Measurements from ENCODE around the gene DLEC1. TPM values are rescaled to one million over a fixed set of nuclear protein-coding genes. Genes with fewer than 3 reads are reported as not detected.

The DLEC1 gene
- total and polyA plus RNA-seq, 9 of the 15 experiments (the other 6 are each of a cell fraction or from before 2014, with no cell fraction given), result 0.07 to 0.08 TPM; not detected in 7

- TF ChIP-seq, protein P1, sequence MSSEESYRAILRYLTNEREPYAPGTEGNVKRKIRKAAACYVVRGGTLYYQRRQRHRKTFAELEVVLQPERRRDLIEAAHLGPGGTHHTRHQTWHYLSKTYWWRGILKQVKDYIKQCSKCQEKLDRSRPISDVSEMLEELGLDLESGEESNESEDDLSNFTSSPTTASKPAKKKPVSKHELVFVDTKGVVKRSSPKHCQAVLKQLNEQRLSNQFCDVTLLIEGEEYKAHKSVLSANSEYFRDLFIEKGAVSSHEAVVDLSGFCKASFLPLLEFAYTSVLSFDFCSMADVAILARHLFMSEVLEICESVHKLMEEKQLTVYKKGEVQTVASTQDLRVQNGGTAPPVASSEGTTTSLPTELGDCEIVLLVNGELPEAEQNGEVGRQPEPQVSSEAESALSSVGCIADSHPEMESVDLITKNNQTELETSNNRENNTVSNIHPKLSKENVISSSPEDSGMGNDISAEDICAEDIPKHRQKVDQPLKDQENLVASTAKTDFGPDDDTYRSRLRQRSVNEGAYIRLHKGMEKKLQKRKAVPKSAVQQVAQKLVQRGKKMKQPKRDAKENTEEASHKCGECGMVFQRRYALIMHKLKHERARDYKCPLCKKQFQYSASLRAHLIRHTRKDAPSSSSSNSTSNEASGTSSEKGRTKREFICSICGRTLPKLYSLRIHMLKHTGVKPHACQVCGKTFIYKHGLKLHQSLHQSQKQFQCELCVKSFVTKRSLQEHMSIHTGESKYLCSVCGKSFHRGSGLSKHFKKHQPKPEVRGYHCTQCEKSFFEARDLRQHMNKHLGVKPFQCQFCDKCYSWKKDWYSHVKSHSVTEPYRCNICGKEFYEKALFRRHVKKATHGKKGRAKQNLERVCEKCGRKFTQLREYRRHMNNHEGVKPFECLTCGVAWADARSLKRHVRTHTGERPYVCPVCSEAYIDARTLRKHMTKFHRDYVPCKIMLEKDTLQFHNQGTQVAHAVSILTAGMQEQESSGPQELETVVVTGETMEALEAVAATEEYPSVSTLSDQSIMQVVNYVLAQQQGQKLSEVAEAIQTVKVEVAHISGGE (CRISPR knock-in tag; IDR thresholded peaks at IDR 0.05), result peak in 2 of 3 experiments; percentile 87 to 97; a peak in 4 of 6 replicates
- TF ChIP-seq ZNF282 (CRISPR knock-in tag; IDR thresholded peaks at IDR 0.05) (0 out of 2 replicates have a peak, but pooled peaks have one; percentile 69), MAFK (IDR thresholded peaks at IDR 0.05; ENCODE audit: low read length) (0 out of 2 replicates have a peak, but pooled peaks have one; percentile 18), JUND (IDR thresholded peaks at IDR 0.05; ENCODE audit: borderline replicate concordance, low read depth, low read length) (peak; percentile 46; the same call in 1 of the 2 replicates), JUND (tag; IDR thresholded peaks at IDR 0.05; ENCODE audit: borderline replicate concordance, low read depth, low read length) (peak; percentile 60; the same call in 2 of the 3 replicates), THAP7 (CRISPR knock-in tag; IDR thresholded peaks at IDR 0.05) (peak; percentile 71), TRIM24 (IDR thresholded peaks at IDR 0.05) (peak; percentile 18 to 93; a peak in 2 of 4 replicates), ZNF146 (CRISPR knock-in tag; IDR thresholded peaks at IDR 0.05; ENCODE audit: unreplicated experiment) (no peak), ZNF23 (CRISPR knock-in tag; IDR thresholded peaks at IDR 0.05) (no peak), ZNF140 (CRISPR knock-in tag; IDR thresholded peaks at IDR 0.05) (no peak), ZNF124 (CRISPR knock-in tag; IDR thresholded peaks at IDR 0.05) (no peak), SAP30 (IDR thresholded peaks at IDR 0.05; ENCODE audit: borderline replicate concordance, insufficient read depth, low read depth, low read length, poor library complexity, severe bottlenecking) (peak; percentile 83), DNMT1 (IDR thresholded peaks at IDR 0.05) (no peak)
- TF ChIP-seq, protein P2, sequence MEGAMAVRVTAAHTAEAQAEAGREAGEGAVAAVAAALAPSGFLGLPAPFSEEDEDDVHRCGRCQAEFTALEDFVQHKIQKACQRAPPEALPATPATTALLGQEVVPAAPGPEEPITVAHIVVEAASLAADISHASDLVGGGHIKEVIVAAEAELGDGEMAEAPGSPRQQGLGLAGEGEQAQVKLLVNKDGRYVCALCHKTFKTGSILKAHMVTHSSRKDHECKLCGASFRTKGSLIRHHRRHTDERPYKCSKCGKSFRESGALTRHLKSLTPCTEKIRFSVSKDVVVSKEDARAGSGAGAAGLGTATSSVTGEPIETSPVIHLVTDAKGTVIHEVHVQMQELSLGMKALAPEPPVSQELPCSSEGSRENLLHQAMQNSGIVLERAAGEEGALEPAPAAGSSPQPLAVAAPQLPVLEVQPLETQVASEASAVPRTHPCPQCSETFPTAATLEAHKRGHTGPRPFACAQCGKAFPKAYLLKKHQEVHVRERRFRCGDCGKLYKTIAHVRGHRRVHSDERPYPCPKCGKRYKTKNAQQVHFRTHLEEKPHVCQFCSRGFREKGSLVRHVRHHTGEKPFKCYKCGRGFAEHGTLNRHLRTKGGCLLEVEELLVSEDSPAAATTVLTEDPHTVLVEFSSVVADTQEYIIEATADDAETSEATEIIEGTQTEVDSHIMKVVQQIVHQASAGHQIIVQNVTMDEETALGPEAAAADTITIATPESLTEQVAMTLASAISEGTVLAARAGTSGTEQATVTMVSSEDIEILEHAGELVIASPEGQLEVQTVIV (CRISPR knock-in tag; IDR thresholded peaks at IDR 0.05; ENCODE audit: borderline replicate concordance), result no peak
- TF ChIP-seq, protein P3, sequence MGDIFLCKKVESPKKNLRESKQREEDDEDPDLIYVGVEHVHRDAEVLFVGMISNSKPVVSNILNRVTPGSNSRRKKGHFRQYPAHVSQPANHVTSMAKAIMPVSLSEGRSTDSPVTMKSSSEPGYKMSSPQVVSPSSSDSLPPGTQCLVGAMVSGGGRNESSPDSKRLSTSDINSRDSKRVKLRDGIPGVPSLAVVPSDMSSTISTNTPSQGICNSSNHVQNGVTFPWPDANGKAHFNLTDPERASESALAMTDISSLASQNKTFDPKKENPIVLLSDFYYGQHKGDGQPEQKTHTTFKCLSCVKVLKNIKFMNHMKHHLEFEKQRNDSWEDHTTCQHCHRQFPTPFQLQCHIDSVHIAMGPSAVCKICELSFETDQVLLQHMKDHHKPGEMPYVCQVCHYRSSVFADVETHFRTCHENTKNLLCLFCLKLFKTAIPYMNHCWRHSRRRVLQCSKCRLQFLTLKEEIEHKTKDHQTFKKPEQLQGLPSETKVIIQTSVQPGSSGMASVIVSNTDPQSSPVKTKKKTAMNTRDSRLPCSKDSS (IDR thresholded peaks at IDR 0.05; ENCODE audit: low read depth, partially characterized antibody), result no peak
- TF ChIP-seq, protein P4, sequence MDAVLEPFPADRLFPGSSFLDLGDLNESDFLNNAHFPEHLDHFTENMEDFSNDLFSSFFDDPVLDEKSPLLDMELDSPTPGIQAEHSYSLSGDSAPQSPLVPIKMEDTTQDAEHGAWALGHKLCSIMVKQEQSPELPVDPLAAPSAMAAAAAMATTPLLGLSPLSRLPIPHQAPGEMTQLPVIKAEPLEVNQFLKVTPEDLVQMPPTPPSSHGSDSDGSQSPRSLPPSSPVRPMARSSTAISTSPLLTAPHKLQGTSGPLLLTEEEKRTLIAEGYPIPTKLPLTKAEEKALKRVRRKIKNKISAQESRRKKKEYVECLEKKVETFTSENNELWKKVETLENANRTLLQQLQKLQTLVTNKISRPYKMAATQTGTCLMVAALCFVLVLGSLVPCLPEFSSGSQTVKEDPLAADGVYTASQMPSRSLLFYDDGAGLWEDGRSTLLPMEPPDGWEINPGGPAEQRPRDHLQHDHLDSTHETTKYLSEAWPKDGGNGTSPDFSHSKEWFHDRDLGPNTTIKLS (IDR thresholded peaks at IDR 0.05; ENCODE audit: borderline replicate concordance, low read depth), result peak; percentile 93
These were observed 45.0 kb upstream of the DLEC1 start (continued) for GRCh38 chr3:37993820-37994638.
